ENCODE data around the gene STARD3.
A peak's percentile ranks its signal among the peaks of the same experiment; 100 is the strongest.

Gene STARD3

DNA sequence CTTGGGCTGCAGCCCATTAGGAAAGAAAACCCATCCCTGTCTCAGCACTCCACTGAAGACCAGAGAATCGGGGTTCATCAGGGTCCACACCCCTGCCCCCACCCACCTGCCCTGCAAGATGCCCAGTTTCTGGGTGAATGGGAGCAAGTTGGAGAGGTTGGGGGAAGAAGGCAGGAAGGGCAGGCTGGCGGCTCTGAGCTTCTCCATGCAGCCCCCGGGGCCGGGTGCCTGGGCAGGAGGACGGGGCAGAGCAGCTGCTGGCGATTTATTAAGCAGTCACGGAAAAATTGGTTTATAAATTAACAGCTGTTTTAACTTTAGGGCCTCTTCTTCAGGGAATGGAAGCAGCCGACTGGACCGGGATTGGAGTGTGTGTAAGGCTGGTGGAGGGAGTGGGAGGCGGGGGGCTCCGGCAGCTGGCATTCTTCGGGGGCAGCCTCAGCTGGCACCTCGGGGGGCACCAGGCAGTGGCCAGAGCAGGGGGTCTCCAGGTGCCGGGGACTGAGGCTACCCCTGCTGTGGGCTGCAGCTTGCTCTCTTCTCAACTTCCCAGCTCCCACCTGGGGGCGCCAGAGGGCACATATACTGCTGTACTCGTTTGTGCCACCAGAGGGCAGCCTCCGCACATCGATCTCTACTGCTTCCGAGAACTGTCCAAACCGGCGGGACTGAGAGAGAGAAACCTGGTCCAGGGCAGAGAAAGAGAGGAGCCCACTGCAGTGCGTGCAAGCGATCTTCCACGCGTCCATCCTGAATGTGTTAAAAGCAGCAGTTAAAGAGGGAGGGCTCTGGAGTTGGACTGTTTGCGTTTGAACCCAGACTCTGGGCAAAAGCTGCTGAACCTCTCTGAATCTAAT, 15.2 kb upstream of the STARD3 start:
- peak; percentile 86 for DNase-seq

DNA sequence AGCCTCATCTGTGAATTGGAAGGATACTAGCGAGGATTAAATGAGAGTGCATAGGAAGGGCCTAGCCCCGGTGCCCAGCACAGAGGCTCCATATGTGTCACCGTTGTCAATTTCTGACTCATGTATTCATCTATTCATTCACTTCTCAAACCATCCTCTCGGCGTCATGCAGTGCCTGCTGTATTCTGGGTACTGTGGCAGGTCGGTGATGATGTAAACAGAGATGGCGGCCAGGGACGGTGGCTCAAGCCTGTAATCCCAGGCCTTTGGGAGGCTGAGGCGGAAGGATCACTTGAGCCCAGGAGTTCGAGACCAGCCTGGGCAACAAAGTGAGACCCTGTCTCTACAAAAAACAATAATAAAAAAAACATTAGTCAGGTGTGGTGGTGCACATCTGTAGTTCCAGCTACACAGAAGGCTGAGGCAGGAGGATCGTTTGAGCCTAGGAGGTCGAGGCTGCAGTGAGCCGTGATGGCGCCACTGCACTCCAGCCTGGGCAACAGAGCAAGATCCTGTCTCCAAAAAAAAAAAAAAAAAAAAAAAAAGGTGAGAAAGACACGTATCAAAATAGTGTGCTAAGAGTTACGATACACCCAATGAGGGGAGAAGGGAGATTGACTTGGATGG, 14.5 kb upstream of the STARD3 start:
- DNase-seq = no peak

DNA sequence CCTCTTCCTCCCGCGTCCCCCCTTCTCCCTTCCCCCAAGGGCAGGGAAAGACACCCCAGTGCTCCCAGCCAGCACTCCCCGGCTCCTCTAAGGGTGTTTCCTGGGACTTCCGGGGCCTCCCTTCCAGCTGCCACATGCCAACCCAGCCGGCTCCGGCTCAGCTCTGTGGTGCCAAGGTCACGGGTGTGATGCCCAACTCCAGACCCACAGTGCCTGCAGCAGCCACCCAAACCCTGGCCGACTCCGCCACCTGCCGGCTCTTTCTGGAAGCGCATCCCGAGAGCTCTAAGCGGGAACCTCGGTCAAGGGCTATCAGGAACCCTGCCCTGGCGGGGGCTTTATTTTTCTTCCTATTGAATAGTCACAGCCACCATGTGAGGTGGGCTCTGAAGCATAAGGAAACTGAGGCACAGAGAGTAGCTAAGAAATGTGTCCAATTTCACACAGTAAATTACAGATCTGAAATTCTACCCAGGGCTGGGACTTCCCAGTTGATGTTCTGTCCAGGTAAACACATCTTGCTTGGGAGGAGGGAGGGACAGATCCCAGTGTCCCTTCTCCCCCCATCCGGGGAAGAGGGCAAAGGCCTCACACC, 13.5 kb upstream of the STARD3 start:
- DNase-seq = peak; percentile 87

DNA sequence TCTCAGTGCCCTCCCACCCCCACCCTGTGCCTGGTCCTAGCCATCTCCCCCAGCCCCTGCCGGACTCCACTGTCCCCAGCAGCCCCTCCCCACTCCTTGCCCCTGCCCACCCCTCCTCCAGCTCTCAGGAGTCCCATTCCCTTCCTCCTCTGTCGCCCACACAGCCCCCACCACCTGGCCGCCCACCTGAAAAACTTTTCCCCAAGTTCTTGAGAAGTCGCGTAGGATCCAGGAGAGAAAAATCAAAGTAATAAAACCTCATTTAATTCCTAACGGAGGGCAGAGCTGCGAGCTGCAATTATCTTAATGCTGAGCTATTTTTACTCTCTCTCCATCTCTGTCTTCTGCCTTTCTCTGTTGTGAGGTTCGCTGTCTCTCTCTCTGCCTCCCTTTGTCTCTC, 12.6 kb upstream of the STARD3 start:
- no peak for DNase-seq

DNA sequence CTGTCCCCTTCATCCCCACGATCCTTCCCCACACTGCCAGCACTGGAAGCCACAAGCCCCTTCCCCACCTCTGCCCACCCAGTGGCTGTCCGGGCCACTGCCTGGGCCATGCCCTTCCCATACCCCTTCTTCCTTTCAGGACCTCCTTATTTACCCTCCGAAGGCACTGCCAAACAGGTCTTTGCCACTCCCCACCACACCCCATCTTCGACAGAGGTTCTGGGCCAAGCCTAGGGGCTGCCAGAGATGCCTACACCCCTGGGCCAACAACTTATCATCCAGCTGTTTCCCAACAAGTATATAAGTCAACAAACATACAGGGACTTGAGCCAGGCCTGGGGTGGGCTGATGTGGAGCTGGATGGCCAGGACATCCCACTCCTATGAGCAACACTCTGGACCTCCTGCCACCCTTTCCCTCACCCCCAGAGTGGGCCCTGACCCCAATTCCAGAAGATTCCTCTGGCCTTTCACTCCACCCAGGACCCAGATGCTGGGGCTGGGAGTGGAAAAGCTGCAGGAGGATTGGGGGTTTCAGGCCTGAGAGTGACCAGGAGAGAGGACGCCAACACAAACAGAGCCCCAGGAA, 11.7 kb upstream of the STARD3 start:
- no peak for DNase-seq

DNA sequence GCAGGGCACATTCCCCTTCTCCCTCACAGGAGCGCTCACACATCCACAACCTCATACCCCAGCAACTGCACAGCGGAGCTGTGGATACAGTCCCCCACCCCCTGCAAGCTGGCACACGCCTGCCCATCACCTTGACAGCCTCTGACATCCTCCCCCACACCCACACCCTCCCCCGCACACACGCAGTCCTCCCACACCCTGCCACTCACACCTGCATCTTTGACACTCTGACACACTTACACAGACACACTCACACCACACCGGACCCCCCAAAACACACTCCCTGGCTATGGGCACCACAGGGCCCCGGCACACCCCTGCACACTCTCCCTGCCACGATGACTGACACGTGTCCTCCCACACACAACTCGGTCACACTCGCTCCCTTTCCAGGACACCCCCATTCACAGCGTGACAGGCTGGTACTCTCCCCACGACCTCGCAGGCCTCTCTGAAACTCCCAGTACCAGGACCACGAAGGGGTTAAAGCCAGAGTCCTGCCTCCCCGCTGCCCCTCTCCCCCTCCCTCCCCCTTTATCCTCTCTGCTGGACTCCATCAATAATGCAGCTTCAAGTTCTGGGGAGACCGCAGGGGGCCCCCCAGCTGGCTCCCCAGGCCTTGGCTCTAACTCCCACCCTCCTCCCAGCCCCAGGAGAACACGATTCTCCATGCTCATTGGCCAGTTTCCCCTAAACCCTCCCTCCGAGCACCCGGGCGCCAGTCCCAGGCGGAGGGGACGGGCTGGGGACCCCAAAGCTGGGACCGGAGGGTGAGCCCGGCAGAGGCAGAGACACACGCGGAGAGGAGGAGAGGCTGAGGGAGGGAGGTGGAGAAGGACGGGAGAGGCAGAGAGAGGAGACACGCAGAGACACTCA, 10.5 kb upstream of the STARD3 start, which contains the start of gene PPP1R1B:
Gene PPP1R1B (plus strand): TSS at position 782 of the 876 bp plus-strand sequence. CDS start 441 bp downstream, outside the sequence.
- DNase-seq = peak; percentile 46

DNA sequence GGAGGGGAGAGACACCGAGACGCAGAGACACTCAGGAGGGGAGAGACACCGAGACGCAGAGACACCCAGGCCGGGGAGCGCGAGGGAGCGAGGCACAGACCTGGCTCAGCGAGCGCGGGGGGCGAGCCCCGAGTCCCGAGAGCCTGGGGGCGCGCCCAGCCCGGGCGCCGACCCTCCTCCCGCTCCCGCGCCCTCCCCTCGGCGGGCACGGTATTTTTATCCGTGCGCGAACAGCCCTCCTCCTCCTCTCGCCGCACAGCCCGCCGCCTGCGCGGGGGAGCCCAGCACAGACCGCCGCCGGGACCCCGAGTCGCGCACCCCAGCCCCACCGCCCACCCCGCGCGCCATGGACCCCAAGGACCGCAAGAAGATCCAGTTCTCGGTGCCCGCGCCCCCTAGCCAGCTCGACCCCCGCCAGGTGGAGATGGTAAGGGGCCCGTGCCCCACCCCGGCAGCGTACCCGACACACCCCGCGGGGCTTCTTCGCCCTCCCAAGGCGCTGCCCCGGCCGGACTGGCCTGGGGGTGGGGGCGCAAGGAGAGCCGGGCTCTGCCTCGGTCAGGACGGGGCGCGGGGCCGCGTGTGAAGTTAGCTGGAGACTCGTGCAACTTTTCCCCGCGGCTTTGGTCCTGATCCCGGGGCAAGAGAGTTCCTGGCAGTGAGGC, 9.8 kb upstream of the STARD3 start:
- no peak for DNase-seq

DNA sequence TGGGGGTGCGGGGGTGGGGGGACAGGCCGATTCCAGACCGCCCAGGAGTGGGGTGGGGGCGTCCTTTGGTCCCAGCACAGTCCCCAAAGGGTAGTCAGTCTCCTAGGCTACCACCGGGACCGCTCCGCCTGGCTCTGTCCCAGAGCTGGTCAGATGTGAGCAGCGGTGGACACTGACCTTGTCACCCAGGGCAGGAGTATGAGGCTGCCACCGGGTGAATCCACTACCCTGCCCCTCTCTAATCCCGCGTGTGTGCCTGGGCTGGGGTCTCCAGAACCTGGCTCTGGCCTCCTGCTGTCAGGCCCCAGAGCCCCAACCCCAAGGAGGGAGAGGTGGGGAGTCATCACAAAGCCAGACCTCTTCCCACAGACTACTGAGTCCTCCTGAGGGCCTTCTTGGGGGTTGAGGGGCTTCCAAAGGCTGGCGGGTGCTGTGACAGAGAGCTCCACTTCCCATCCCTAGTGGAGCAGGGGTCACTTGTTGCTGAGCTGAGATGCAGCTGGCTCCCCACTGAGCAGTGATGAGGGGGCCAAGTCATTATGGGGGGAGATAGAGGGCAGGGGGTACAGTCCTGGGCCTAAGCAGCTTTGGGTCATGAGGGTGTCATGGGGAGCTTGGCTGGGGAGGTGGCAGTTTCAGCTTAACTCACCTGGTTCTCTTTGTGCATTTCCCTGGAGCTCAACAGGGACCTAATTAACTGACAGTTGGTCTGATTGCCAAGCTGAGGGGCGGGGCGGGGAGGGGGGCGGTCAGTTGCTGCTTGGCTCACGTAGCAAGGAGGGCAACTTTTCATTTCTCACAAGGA, 9.0 kb upstream of the STARD3 start:
- no peak for DNase-seq

DNA sequence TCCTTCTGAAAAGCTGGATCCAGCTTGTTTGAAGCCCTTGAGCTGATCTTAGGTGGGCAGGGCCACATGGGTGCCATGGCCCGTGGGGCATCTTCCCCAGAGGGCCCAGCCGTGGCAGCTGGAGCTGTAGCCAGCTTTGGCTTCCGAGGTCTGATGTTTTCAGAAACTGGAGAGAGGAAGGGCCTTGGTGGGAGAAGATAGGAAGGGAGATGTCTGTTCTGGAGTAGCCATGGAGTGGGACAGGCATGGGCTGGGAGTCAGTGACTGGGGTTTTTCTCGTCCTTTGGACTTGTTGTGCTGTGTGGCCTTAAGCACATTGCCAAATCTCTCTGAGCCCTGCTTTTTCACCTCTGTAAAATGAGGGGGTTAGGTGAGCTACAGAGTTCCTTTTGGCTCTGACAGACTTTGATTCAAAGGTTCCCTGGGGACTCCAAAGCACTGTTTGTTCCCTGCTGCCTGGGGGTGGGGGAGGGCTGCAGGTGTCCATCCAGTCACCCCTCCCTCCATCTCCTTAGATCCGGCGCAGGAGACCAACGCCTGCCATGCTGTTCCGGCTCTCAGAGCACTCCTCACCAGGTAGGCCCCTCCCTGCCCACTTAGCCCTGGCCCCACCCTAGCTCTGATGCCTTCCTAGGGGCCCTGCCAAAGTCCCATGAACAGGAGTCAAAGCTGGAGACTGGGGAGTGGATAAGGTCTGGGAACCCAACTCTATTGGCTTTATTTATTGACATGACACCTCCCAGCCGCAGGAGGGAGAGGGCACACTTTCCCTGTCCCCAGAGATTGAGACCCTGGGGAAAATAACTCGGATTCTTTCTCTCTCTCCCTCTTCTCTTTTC, 8.1 kb upstream of the STARD3 start:
- no peak for DNase-seq

DNA sequence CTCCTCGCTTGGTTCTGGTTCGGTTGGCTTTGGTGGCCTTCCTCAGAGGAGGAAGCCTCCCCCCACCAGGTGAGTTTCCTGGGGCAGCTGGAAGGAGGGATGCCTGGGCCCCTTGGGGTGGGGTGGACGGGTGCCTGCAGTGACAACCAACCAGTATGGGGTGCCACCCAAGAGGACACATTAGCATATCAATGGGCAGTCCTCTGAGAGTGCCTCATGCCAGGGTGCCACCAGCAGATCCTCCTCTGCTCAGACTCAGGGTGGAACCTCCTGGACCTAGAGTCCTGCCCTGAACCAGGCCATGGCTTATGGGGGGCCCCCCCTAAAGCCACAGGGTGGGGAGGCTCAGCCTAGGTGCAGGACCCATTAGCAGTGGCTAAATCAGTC, 7.5 kb upstream of the STARD3 start:
- DNase-seq = no peak

DNA sequence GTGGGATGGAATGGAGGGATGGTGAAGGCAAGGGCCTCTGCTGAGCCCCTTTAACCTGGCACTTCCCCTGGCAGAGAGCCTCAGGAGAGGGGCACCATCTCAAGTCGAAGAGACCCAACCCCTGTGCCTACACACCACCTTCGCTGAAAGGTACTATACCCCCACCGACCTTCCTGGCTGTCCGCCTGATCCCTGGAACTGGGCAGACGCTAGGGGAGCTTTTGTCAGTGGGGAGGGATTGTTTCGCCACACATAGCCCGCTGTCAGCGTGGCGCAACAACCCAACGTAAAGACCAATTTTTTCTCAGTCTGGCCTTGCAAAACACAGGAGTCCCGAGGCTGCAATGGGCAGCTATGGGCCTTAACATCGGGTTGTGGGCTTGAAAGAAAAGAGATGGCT, 7.0 kb upstream of the STARD3 start:
- no peak for DNase-seq

DNA sequence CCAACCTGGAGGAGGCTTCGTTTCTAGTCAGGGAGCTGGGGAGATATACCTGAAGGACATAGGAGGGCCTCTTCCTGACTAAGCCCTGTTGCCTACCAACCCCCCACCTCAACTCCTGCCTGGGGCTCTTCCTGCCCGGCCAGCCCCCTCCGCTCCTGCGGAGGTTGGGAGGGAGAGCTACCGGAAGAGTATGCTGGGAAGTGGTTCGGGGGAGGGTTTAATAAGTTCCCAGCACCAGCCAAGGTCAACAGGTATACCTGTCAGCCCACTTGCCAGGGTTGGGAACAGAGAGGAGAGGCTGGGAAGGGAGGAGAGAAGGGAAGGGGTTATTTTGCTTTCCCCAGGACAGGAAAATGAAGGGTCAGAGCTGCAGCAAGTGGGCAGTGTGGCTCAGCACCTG, 5.5 kb upstream of the STARD3 start:
- DNase-seq = no peak

DNA sequence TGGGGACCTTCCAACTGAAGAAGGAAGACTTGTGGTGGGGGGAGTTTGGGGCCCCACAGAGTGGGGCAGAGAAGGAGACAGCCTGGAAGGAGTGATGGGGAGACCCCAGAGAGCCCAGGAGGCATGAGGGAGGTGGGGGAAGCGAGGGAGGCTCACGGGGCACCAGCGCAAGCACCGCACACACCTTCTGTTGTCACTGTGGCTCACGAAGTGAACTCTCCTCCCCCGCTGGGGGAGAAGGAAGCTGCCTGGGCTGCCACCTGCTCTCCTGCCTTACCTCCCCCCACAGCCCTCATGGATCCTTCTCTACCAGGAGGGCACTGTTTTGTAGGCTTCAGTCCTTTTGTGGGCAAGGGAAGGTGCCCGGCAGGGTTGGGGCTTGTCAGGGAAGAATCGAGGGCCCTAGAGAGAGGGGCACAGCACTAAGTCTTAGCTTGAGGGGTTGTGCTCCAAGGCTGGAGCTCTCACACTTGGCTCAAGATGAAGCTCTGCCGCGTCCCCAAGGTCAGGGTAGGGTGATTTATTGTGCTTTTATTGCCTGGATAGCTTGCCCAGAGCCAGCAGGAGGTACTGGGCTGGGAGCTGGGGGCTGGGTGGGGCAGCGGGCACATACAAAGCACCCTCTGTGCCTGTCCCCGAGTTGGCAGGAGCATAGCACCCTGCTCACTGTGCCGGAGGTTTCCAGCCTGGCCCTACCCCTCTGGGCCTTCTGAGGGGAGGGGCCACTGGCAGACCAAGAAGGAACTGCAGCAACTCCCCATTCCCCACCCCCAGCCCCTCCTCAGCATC, 4.6 kb upstream of the STARD3 start:
- no peak for DNase-seq

DNA sequence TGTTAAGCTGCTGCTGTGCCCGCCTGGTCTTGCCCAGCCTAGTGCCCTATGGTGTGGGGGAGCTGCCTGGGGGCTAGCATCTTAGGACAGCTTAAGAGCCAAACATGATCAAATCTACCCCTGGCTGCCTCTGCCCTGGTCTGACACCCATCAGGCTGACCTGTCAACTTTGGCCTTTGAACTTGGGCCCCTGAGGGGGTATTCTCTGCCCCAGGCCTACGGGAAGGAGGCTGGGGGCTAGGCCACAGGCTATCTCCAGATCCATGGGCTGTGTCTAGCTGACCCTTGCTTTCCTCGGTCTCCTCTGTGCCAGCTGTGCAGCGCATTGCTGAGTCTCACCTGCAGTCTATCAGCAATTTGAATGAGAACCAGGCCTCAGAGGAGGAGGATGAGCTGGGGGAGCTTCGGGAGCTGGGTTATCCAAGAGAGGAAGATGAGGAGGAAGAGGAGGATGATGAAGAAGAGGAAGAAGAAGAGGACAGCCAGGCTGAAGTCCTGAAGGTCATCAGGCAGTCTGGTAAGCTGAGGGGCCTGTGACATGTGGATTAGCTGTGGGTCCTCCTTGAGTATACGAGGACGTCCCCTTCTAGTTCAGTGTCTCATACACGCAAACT, 3.3 kb upstream of the STARD3 start:
- DNase-seq = no peak

DNA sequence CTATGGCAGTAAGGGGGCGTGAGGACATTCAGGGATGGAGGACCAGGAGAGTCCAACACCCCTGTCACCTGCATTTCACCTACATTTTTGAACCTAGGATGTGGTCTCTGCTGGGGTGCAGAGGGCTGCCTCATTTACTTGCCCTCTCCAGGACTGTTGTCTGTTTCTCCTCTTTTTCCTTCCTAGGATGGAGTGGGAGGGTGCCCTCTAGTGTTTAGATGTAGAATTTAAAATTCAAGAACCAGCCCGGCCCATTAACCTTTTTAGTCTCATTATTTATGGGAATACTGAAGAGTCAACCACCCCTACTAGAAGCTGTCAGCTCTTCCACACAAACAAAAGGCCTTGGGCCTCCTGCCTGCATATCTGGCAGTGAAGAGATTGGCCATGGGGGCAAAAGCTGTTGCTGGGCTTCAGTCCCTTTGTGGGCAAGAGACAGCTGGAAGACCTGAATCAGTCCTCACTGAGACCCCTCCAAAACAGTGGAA, 2.5 kb upstream of the STARD3 start:
- DNase-seq = no peak

DNA sequence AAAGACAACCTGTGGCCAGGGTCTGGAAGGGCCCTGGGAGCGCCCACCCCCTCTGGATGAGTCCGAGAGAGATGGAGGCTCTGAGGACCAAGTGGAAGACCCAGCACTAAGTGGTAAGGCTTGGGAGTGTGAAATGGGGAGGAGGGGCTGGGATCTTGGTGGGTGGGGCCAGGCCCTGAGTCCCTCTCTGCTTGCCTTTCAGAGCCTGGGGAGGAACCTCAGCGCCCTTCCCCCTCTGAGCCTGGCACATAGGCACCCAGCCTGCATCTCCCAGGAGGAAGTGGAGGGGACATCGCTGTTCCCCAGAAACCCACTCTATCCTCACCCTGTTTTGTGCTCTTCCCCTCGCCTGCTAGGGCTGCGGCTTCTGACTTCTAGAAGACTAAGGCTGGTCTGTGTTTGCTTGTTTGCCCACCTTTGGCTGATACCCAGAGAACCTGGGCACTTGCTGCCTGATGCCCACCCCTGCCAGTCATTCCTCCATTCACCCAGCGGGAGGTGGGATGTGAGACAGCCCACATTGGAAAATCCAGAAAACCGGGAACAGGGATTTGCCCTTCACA, 1.2 kb upstream of the STARD3 start:
- DNase-seq = no peak

DNA sequence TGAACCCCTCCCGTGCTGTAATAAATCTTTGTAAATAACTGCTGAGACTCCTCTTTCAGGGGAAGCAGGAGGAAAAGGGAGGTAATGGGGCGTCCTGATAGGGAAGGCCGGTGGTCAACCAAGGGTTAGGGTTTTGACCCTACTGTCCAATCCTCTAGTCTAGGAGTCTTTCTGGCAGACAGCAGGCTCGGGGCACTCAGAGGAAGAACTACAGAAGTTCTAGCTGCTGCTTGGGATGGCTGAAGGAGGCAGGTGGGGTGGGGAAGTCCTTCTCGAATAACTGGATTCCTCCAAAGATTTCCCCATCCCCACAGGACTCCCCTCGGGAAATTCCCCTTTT, 387 bp upstream of the STARD3 start:
- no peak for DNase-seq

DNA sequence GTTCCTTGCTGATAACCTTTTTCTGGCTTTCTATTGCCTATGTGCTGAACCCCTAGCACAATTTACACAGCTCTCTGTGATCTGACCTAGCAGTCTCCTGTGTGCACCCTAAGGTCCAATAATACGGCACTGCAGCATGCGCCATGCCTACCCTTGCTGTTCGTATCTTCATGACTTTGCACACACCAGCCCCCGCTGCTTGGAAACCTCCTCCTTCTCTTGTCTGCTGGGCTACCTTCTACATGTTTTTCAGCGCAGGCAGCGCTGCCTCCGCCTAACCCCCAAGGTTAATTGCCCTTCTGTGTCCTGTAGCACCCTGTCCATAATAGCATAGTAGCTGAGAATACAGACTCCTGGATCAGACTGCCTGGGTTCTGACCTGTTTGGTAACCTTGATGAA, 1.4 kb downstream of the STARD3 start:
- DNase-seq = no peak

DNA sequence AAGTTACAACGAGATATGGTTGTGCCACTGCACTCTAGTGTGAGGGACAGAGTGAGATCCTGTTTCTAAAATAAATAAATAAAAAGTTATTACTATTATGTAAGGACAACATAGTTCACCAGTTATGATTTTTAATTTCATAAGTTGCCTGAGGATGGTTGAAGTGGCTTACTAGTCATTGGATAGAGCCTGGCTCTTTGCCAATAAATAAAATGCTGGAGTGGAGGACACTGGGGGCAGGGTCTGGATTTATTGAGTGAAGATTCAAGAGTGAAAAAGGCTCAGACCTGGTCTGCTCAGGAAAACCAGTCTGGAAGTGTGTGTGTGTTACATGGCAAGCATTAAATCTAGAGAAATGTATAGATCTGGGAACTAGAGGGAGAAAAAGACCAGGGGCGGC, 2.1 kb downstream of the STARD3 start:
- DNase-seq = no peak

Measured in activated CD8-positive, alpha-beta memory T cell treated with anti-CD3 and anti-CD28 coated beads, Interleukin-2, amount 50 U/mL, for 4 hours (primary cell).